ENCODE data around the gene ABCG1. TPM values are rescaled to one million over a fixed set of nuclear protein-coding genes. Genes with fewer than 3 reads are reported as not detected.
A peak's percentile ranks its signal among the peaks of the same experiment; 100 is the strongest.

The ABCG1 gene
- total RNA-seq, 1 donor from 2014 or later, result 74.9 TPM

DNA sequence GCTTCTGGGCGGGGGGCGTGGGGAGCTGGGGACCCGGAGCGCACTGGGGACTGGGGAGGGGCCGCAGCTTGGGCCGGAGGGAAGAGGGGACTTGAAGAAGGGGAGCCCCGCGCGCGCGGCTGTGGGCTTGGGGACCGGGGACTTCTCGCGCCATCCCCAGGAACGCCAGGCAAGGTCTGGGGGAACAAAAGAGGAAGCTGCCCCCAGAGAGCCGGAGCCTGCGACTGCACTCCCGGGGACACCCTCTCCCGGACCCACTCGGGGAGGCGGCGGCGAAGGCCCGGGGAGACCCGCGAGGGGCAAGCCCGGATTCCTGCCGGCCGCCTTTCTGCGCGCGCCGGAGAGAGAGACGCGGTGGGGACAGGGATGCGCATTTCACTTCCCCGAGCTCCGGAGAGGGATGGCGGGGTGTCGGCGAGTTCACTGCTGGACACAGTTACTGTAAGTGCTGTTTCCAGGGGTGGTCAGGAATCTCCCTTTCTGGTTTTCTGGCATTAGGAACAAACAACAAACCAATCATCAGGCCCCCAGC lies 732 bp downstream of the ABCG1 start:
- Histone ChIP-seq H3K4me3 (peak overlapping the region; percentile 73), H3K27ac (peak overlapping the region; percentile 86), H3K27me3 (ENCODE audit: low read depth) (no peaks in the 10 kb centered on the region), H3K36me3 (no peaks in the 10 kb centered on the region), H3K9me3 (no peaks in the 10 kb centered on the region), H3K4me1 (peaks cover 47% of the 10 kb centered on the region)
- peak; percentile 69 for DNase-seq
- TF ChIP-seq, protein P1, sequence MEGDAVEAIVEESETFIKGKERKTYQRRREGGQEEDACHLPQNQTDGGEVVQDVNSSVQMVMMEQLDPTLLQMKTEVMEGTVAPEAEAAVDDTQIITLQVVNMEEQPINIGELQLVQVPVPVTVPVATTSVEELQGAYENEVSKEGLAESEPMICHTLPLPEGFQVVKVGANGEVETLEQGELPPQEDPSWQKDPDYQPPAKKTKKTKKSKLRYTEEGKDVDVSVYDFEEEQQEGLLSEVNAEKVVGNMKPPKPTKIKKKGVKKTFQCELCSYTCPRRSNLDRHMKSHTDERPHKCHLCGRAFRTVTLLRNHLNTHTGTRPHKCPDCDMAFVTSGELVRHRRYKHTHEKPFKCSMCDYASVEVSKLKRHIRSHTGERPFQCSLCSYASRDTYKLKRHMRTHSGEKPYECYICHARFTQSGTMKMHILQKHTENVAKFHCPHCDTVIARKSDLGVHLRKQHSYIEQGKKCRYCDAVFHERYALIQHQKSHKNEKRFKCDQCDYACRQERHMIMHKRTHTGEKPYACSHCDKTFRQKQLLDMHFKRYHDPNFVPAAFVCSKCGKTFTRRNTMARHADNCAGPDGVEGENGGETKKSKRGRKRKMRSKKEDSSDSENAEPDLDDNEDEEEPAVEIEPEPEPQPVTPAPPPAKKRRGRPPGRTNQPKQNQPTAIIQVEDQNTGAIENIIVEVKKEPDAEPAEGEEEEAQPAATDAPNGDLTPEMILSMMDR (IDR thresholded peaks at IDR 0.05), result no peak
- intact Hi-C loops (cut with DNase I), result no loop called here
- peak; percentile 46 to 57 for ATAC-seq

DNA sequence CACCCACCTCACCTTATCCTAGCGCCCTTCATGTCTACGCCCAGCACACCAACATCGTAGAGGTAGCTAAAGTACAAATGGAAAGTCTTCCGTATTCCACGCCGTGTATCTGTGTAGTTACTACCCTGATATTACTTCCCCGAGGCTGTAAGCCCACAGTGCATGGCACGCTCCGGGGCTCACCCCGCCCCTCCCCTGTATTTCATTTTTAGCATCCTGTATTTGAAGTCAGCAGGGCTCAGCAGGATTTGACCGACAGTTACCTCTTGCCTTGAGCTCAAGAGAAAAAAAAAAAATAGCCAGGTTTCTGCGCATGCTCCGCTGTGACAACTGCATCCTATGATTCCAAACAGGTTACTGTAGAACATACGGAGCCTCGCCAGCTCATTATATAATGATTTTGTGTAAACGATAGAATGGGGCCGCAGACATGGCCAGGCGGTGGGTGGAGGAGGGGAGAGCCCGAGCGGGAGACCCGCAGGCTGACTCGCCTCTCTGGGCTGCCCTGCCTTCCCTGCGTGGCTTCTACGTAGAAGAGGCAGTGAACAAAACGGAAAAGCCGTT lies 1.3 kb downstream of the ABCG1 start:
- TF ChIP-seq, protein P1 (IDR thresholded peaks at IDR 0.05), result no peak
- intact Hi-C loops (cut with DNase I), result no loop called here
- peak; percentile 72 for DNase-seq
- Histone ChIP-seq H3K4me3 (peak overlapping the region; percentile 73), H3K9me3 (no peaks in the 10 kb centered on the region), H3K27me3 (ENCODE audit: low read depth) (no peaks in the 10 kb centered on the region), H3K36me3 (no peaks in the 10 kb centered on the region), H3K27ac (peak overlapping the region; percentile 86), H3K4me1 (peaks cover 47% of the 10 kb centered on the region)
- peak; percentile 70 to 82 for ATAC-seq

DNA sequence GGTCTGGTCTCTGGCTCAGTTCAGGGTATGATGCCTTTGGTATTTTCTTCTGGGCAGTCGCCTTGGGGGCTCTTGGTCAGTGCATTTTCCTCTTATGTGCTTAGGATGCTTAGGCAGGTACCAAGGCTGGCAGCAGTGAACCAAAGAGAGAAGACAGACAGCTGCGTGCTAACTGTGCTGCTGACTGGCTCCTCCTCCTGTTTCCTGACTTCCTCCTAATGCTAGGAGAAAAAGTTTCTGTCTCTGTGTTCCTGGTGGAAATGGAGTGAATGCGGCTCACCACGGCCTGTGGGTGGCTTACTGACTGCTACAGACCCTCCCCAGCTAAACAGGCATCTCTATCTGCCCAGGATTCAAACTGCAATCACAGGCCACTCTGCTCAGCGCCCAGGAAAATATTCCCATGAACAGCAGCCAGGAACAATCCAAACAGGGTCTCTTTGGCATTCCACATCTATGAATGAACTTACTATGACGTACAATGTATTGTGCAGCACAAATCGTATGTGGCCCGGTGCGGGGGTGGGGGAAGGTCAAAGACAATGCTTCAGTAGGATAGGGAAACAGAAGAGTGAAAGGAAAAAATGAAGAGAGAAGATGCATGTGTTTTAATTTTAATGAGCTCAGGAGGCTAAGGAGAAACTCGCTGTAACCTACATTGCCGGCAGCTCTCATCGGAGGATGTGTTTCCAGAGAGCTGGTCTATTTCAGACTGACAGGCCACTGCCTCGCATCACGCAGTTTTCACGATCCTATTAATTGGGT lies 2.8 kb downstream of the ABCG1 start:
- ATAC-seq (no peak), DNase-seq (no peak)
- TF ChIP-seq, protein P1 (IDR thresholded peaks at IDR 0.05), result no peak
- intact Hi-C loops (cut with DNase I), result no loop called here
- Histone ChIP-seq H3K9me3 (no peaks in the 10 kb centered on the region), H3K27me3 (ENCODE audit: low read depth) (no peaks in the 10 kb centered on the region), H3K36me3 (peaks cover 13% of the 10 kb centered on the region), H3K27ac (no peak overlapping the region), H3K4me3 (peak overlapping the region; percentile 73), H3K4me1 (peaks cover 47% of the 10 kb centered on the region)

DNA sequence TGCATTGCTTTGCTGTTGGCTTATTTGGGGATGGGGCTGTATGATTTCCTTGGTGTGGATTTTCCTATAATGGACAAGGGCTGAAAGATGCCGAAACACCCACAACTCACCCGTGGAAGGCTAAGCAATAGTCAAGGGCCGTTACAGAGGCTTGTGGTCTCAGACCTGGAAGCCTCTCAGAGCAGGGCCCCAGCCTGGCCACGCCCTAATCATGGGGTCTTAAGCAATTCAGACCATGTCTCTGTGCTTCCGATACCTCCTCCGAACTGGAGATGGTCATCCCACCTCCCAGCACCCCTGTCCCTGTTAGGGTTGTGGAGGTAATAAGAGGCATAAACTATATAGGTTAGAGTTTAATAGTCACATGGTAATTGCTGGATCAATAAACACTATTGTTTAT lies 3.4 kb downstream of the ABCG1 start:
- Histone ChIP-seq H3K27ac (no peak overlapping the region), H3K4me1 (peaks cover 50% of the 10 kb centered on the region), H3K9me3 (no peaks in the 10 kb centered on the region), H3K36me3 (peaks cover 19% of the 10 kb centered on the region), H3K4me3 (peak overlapping the region; percentile 73), H3K27me3 (ENCODE audit: low read depth) (no peaks in the 10 kb centered on the region)
- no peak for DNase-seq
- ATAC-seq, result no peak
- TF ChIP-seq, protein P1 (IDR thresholded peaks at IDR 0.05), result no peak
- intact Hi-C loops (cut with DNase I), result no loop called here

DNA sequence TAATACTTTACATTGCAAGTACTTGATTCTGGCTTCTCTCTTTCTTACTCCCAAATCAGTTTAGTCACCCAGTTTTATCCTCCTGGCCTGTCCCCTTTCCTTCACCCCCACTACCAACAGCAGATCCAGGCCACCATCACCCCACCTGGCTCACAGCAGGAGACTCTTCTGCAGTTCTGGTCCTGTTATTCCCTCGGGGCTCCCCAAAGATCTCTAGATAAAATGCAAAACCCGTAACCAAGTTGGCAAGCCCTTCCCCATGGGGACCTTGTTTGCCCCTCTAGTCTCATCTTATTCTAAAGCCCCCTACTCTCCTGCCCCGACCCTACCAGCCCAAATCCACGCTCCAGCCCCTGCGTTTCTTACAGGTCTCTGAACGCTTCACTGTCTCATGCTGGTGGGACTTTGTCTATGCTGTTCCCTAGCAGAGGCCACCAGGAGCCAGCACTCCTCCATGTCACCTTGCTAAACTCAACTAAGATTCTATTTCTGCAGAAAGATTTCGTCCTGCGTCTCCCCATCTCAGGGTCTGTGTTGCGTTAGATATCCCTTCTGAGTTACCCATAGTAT lies 4.0 kb downstream of the ABCG1 start:
- DNase-seq, result no peak
- peaks cover 19% of the 10 kb centered on the region for H3K36me3 ChIP-seq
- H3K4me3 ChIP-seq, result no peak overlapping the region
- H3K27ac ChIP-seq, result no peak overlapping the region
- no peaks in the 10 kb centered on the region for H3K9me3 ChIP-seq
- TF ChIP-seq, protein P1 (IDR thresholded peaks at IDR 0.05), result no peak
- H3K27me3 ChIP-seq (ENCODE audit: low read depth), result no peaks in the 10 kb centered on the region
- intact Hi-C loops (cut with DNase I), result no loop called here
- peaks cover 55% of the 10 kb centered on the region for H3K4me1 ChIP-seq
- no peak for ATAC-seq
